ENCODE data around the gene ELOVL1. TPM values are rescaled to one million over a fixed set of nuclear protein-coding genes. Genes with fewer than 3 reads are reported as not detected.

Gene ELOVL1
- total and polyA plus RNA-seq, 4 donors: 50.5 to 101 (median 77.3) TPM

GRCh38 chr1:43360616-43361015 lies 7.2 kb downstream of the ELOVL1 start:
- no peak for DNase-seq (ENCODE audit: low read depth in 4 of 6, low spot score in 6 of 6)
- H3K4me3 ChIP-seq (ENCODE audit: low read depth, low read length): no peak overlapping the region
- H3K4me1 ChIP-seq (ENCODE audit: control insufficient read depth, insufficient read depth, low read length): peaks cover 29% of the 10 kb centered on the region
- H3K27me3 ChIP-seq (ENCODE audit: control insufficient read depth, insufficient read depth, low read length): no peaks in the 10 kb centered on the region
- no peaks in the 10 kb centered on the region for H3K9me3 ChIP-seq (ENCODE audit: control insufficient read depth, insufficient read depth, low read length)
- H3K36me3 ChIP-seq (ENCODE audit: control insufficient read depth, insufficient read depth, low read length): peaks cover 45% of the 10 kb centered on the region
- WGBS (ENCODE audit: insufficient coverage): 73% methylated on average over 2 of the region's 4 CpGs
- no peak overlapping the region for H3K27ac ChIP-seq (ENCODE audit: low read depth, low read length)

GRCh38 chr1:43359696-43360095 lies 8.1 kb downstream of the ELOVL1 start:
- peaks cover 37% of the 10 kb centered on the region for H3K36me3 ChIP-seq (ENCODE audit: control insufficient read depth, insufficient read depth, low read length)
- H3K9me3 ChIP-seq (ENCODE audit: control insufficient read depth, insufficient read depth, low read length): no peaks in the 10 kb centered on the region
- H3K4me1 ChIP-seq (ENCODE audit: control insufficient read depth, insufficient read depth, low read length): peaks cover 29% of the 10 kb centered on the region
- H3K4me3 ChIP-seq (ENCODE audit: low read depth, low read length): peak overlapping the region; percentile 79
- 54% methylated on average over 6 of the region's 11 CpGs for WGBS (ENCODE audit: insufficient coverage)
- no peaks in the 10 kb centered on the region for H3K27me3 ChIP-seq (ENCODE audit: control insufficient read depth, insufficient read depth, low read length)
- H3K27ac ChIP-seq (ENCODE audit: low read depth, low read length): no peak overlapping the region
- DNase-seq (ENCODE audit: low read depth in 4 of 6, low spot score in 6 of 6): no peak

DNA sequence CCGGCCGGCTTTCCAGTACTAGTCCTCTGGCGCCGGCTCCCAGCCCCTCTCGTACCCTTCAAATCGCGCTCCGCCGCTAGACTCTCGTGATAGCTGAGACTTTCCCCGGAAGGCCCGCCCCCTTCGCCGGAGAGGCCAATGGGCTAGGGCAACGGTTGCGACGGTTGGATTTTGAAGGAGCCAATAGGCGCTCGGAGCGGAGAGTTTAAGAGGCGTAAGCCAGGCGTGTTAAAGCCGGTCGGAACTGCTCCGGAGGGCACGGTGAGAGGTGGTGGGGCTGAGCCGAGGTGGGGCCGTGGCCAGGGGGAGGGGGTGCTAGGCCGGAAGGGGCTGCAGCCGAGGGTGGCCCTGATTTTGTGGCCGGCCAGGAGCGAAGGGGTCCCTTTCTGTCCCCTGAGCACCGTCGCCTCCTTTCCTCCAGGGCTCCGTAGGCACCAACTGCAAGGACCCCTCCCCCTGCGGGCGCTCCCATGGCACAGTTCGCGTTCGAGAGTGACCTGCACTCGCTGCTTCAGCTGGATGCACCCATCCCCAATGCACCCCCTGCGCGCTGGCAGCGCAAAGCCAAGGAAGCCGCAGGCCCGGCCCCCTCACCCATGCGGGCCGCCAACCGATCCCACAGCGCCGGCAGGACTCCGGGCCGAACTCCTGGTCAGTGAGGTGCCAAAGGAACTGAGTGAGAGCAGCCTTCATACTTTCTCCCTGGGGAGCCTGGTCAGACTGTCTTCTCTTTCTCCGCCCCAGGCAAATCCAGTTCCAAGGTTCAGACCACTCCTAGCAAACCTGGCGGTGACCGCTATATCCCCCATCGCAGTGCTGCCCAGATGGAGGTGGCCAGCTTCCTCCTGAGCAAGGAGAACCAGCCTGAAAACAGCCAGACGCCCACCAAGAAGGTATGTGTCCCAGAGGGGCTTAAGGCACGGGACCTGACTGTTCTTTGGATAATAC lies 8.8 kb downstream of the ELOVL1 start, which contains the start of gene CDC20:
CDC20 (plus strand) TSS at position 236 of the 948 bp plus-strand sequence; CDS start at position 471, 235 bp downstream.
- Histone ChIP-seq H3K9me3 (ENCODE audit: control insufficient read depth, insufficient read depth, low read length) (no peaks in the 10 kb centered on the region), H3K4me3 (ENCODE audit: low read depth, low read length) (peak within 1 kb of the TSS; percentile 79), H3K36me3 (ENCODE audit: control insufficient read depth, insufficient read depth, low read length) (peaks cover 31% of the 10 kb centered on the region), H3K4me1 (ENCODE audit: control insufficient read depth, insufficient read depth, low read length) (peaks cover 29% of the 10 kb centered on the region), H3K27me3 (ENCODE audit: control insufficient read depth, insufficient read depth, low read length) (no peaks in the 10 kb centered on the region), H3K27ac (ENCODE audit: low read depth, low read length) (peak within 1 kb of the TSS; percentile 88)
- peak; percentile 85 to 99 (median 94) for DNase-seq (ENCODE audit: low read depth in 4 of 6, low spot score in 6 of 6)
- under 1% methylated on average over 57 of the region's 59 CpGs for WGBS (ENCODE audit: insufficient coverage)

- peak overlapping the region; percentile 88 for H3K27ac ChIP-seq (ENCODE audit: low read depth, low read length)
- peaks cover 23% of the 10 kb centered on the region for H3K36me3 ChIP-seq (ENCODE audit: control insufficient read depth, insufficient read depth, low read length)
- H3K4me3 ChIP-seq (ENCODE audit: low read depth, low read length): peak overlapping the region; percentile 79
- DNase-seq (ENCODE audit: low read depth in 4 of 6, low spot score in 6 of 6): peak in 1 of 6 donors; percentile 46
- H3K9me3 ChIP-seq (ENCODE audit: control insufficient read depth, insufficient read depth, low read length): no peaks in the 10 kb centered on the region
- no peaks in the 10 kb centered on the region for H3K27me3 ChIP-seq (ENCODE audit: control insufficient read depth, insufficient read depth, low read length)
- H3K4me1 ChIP-seq (ENCODE audit: control insufficient read depth, insufficient read depth, low read length): peaks cover 29% of the 10 kb centered on the region
- WGBS (ENCODE audit: insufficient coverage): under 1% methylated on average over 33 of the region's 33 CpGs
Measured at GRCh38 chr1:43358121-43358745, 9.6 kb downstream of the ELOVL1 start.

DNA sequence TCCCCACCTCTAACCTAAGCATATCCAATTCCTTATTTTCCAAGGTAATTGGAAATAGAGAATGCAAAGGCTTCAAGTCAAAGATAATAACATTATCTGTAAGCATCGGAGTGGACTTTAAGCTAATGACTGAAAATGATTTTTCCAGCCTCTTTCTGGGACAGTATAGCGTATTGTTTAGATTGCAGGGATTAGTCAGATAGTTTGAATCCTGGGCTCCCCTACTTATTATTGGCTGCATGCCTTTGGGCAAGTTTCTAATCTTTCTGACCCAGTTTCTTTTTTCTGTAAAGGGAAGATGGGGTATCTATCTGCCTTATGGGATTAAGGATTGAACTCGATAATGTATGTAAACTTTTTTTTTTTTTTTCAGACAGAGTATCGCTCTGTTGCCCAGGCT lies 10.6 kb downstream of the ELOVL1 start:
- DNase-seq (ENCODE audit: low read depth in 4 of 6, low spot score in 6 of 6): no peak
- H3K27me3 ChIP-seq (ENCODE audit: control insufficient read depth, insufficient read depth, low read length): no peaks in the 10 kb centered on the region
- H3K36me3 ChIP-seq (ENCODE audit: control insufficient read depth, insufficient read depth, low read length): peaks cover 13% of the 10 kb centered on the region
- H3K9me3 ChIP-seq (ENCODE audit: control insufficient read depth, insufficient read depth, low read length): no peaks in the 10 kb centered on the region
- no CpG with 5 or more reads among the region's 4 CpGs for WGBS (ENCODE audit: insufficient coverage)
- H3K4me1 ChIP-seq (ENCODE audit: control insufficient read depth, insufficient read depth, low read length): peaks cover 29% of the 10 kb centered on the region
- H3K27ac ChIP-seq (ENCODE audit: low read depth, low read length): no peak overlapping the region
- no peak overlapping the region for H3K4me3 ChIP-seq (ENCODE audit: low read depth, low read length)

DNA sequence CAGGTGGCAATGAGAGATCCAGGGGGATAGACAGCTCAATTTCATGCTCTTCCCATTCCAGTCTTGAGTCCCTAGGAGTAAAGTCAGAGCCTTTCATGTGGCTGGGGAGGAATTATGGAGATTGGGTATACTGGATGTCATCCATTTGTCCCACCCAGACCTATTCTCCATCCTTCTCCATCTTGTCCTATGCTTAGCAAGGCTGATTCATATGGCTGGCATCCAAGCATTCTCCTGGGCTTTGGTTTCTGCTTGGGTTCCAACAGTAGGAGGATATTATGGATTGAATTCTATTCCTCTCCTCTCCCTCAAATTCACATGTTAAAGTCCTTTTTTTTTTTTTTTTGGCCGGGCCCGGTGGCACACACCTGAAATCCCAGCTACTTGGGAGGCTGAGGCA lies 12.9 kb downstream of the ELOVL1 start:
- Histone ChIP-seq H3K27me3 (ENCODE audit: control insufficient read depth, insufficient read depth, low read length) (no peaks in the 10 kb centered on the region), H3K4me3 (ENCODE audit: low read depth, low read length) (no peak overlapping the region), H3K9me3 (ENCODE audit: control insufficient read depth, insufficient read depth, low read length) (no peaks in the 10 kb centered on the region), H3K27ac (ENCODE audit: low read depth, low read length) (no peak overlapping the region), H3K36me3 (ENCODE audit: control insufficient read depth, insufficient read depth, low read length) (peaks cover 2% of the 10 kb centered on the region), H3K4me1 (ENCODE audit: control insufficient read depth, insufficient read depth, low read length) (peaks cover 18% of the 10 kb centered on the region)
- no CpG with 5 or more reads among the region's 2 CpGs for WGBS (ENCODE audit: insufficient coverage)
- DNase-seq (ENCODE audit: low read depth in 4 of 6, low spot score in 6 of 6): no peak

DNA sequence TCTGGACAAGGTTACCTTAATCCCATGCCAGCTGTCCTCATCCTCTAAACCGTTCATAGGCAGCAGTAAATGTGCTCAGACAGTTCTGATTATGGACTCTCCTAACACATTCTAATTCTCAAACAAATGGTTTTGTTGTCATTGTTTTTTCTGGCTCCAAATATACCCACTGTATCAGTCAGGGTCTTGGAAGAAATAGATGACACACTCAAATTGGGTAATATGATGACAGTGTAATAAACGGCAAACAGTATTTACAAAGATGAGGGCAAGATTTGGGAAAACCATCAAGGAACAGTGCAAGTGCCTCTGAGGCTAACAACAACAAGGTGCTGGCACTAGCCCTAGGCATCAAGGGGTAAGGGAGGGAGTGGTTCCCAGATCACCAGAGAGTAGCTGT lies 13.3 kb downstream of the ELOVL1 start:
- Histone ChIP-seq H3K4me1 (ENCODE audit: control insufficient read depth, insufficient read depth, low read length) (peaks cover 20% of the 10 kb centered on the region), H3K9me3 (ENCODE audit: control insufficient read depth, insufficient read depth, low read length) (no peaks in the 10 kb centered on the region), H3K36me3 (ENCODE audit: control insufficient read depth, insufficient read depth, low read length) (peaks cover 2% of the 10 kb centered on the region), H3K27me3 (ENCODE audit: control insufficient read depth, insufficient read depth, low read length) (no peaks in the 10 kb centered on the region), H3K4me3 (ENCODE audit: low read depth, low read length) (no peak overlapping the region), H3K27ac (ENCODE audit: low read depth, low read length) (no peak overlapping the region)
- 89% methylated on average over 1 of the region's 2 CpGs for WGBS (ENCODE audit: insufficient coverage)
- DNase-seq (ENCODE audit: low read depth in 4 of 6, low spot score in 6 of 6): no peak

GRCh38 chr1:43352881-43353280 lies 14.9 kb downstream of the ELOVL1 start:
- Histone ChIP-seq H3K4me1 (ENCODE audit: control insufficient read depth, insufficient read depth, low read length) (peaks cover 18% of the 10 kb centered on the region), H3K4me3 (ENCODE audit: low read depth, low read length) (no peak overlapping the region), H3K27me3 (ENCODE audit: control insufficient read depth, insufficient read depth, low read length) (peaks cover 4% of the 10 kb centered on the region), H3K36me3 (ENCODE audit: control insufficient read depth, insufficient read depth, low read length) (peaks cover 2% of the 10 kb centered on the region), H3K27ac (ENCODE audit: low read depth, low read length) (no peak overlapping the region), H3K9me3 (ENCODE audit: control insufficient read depth, insufficient read depth, low read length) (no peaks in the 10 kb centered on the region)
- whole genome bisulfite sequencing (ENCODE audit: insufficient coverage): 11% methylated on average over 1 of the region's 3 CpGs
- no peak for DNase-seq (ENCODE audit: low read depth in 4 of 6, low spot score in 6 of 6)

GRCh38 chr1:43352351-43352705 lies 15.5 kb downstream of the ELOVL1 start:
- no peak overlapping the region for H3K27ac ChIP-seq (ENCODE audit: low read depth, low read length)
- WGBS (ENCODE audit: insufficient coverage): 82% methylated on average over 2 of the region's 2 CpGs
- DNase-seq (ENCODE audit: low read depth in 4 of 6, low spot score in 6 of 6): no peak
- no peak overlapping the region for H3K4me3 ChIP-seq (ENCODE audit: low read depth, low read length)
- peaks cover 2% of the 10 kb centered on the region for H3K36me3 ChIP-seq (ENCODE audit: control insufficient read depth, insufficient read depth, low read length)
- H3K4me1 ChIP-seq (ENCODE audit: control insufficient read depth, insufficient read depth, low read length): peaks cover 15% of the 10 kb centered on the region
- no peaks in the 10 kb centered on the region for H3K9me3 ChIP-seq (ENCODE audit: control insufficient read depth, insufficient read depth, low read length)
- H3K27me3 ChIP-seq (ENCODE audit: control insufficient read depth, insufficient read depth, low read length): peaks cover 4% of the 10 kb centered on the region
